HFFc6 (cell line): ENCODE measurements around the gene ZNF76. TPM values are rescaled to one million over a fixed set of nuclear protein-coding genes. Genes with fewer than 3 reads are reported as not detected.

ENCODE experiments used
- DNase-seq: peaks from one replicate; pipeline ENCODE4 v3.0.0-alpha.2; 2018
- H3K27ac Mint-ChIP-seq: 2 replicates; pipeline ENCODE4 v1.8.0; 2020; ENCODE audit warnings: mild to moderate bottlenecking, mixed read lengths
- H3K27me3 Mint-ChIP-seq: 2 replicates; pipeline ENCODE4 v1.8.0; 2021; ENCODE audit warnings: mild to moderate bottlenecking, moderate library complexity, mixed read lengths; ENCODE audit not compliant: insufficient read depth
- H3K36me3 Mint-ChIP-seq: 2 replicates; pipeline ENCODE4 v1.8.0; 2021; ENCODE audit warnings: low read depth, mixed read lengths
- H3K4me1 Mint-ChIP-seq: 2 replicates; pipeline ENCODE4 v1.8.0; 2020; ENCODE audit warnings: low read depth, mixed read lengths
- H3K4me3 Mint-ChIP-seq: 2 replicates; pipeline ENCODE4 v1.8.0; 2020; ENCODE audit warnings: mild to moderate bottlenecking, moderate library complexity, mixed read lengths
- H3K9me3 Mint-ChIP-seq: 2 replicates; pipeline ENCODE4 v1.8.0; 2020; ENCODE audit warnings: mild to moderate bottlenecking, mixed read lengths
- total RNA-seq, 6 experiments: library from RNA; stranded (reverse); fragmentation: NEBNext Ultra II Directional; extraction: Animal tissue kit (Norgen Biotek cat#: 25700); gene quantifications; 2 replicates in 1 of 6; 3 replicates in 5 of 6; pipeline ENCODE4 v1.2.3, GENCODE V29; 2021
- TF ChIP-seq, protein P1 (sequence below): fragments of 200-600 bp; sonication (generic); IDR thresholded peaks from 2 replicates; pipeline ENCODE4 v1.5.0; 2021; ENCODE audit warnings: antibody characterized with exemption, mild to moderate bottlenecking

ZNF76 gene
- total RNA-seq, 6 experiments from 2014 or later = 12.7 to 17.1 (median 16.4) TPM

DNA sequence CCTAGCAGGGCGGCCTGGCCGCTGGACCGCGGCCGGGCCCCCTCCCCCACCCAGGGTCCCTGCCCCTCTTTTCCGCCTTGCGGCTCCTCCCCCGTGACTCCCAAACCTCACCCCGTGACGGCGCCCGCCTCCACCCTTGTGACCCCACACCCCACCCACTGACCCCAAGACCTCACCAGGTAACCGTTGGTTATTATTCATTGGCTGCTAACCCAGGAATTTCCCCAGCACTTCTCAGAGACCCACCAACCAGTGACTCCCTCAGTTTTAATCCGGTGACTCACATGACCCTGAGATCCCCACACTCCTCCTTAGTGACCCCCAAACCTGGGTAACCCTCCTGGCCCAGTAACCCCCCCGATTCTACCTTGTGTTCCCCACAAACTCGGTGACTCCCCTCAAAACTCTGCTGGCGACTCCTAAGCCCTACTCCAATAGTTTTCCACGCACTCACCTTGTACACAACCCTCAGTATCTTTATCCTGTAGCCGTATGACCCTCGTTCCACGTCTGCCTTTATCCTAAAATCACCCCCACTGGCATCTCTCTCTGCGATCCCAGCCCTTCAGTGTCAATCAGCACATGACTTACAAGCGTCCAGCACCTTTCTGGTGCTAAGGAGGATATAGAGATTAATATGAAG is 534 bp downstream of the ZNF76 start:
- no peaks in the 10 kb centered on the region for H3K9me3 Mint-ChIP-seq
- H3K4me3 Mint-ChIP-seq = peak overlapping the region; percentile 93
- H3K36me3 Mint-ChIP-seq = 0 out of 2 replicates have a peak, but pooled peaks cover 4% of the 10 kb centered on the region
- H3K4me1 Mint-ChIP-seq = peaks cover 22% of the 10 kb centered on the region
- TF ChIP-seq, protein P1, sequence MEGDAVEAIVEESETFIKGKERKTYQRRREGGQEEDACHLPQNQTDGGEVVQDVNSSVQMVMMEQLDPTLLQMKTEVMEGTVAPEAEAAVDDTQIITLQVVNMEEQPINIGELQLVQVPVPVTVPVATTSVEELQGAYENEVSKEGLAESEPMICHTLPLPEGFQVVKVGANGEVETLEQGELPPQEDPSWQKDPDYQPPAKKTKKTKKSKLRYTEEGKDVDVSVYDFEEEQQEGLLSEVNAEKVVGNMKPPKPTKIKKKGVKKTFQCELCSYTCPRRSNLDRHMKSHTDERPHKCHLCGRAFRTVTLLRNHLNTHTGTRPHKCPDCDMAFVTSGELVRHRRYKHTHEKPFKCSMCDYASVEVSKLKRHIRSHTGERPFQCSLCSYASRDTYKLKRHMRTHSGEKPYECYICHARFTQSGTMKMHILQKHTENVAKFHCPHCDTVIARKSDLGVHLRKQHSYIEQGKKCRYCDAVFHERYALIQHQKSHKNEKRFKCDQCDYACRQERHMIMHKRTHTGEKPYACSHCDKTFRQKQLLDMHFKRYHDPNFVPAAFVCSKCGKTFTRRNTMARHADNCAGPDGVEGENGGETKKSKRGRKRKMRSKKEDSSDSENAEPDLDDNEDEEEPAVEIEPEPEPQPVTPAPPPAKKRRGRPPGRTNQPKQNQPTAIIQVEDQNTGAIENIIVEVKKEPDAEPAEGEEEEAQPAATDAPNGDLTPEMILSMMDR = no peak
- peak; percentile 4 for DNase-seq
- no peaks in the 10 kb centered on the region for H3K27me3 Mint-ChIP-seq
- H3K27ac Mint-ChIP-seq = peak overlapping the region; percentile 94

- peak overlapping the region; percentile 94 for H3K27ac Mint-ChIP-seq
These were observed 1.3 kb downstream of the ZNF76 start for GRCh38 chr6:35260591-35261570.

GRCh38 chr6:35262596-35262995 is 3.1 kb downstream of the ZNF76 start:
- Mint-ChIP-seq H3K4me3 (no peak overlapping the region), H3K36me3 (0 out of 2 replicates have a peak, but pooled peaks cover 4% of the 10 kb centered on the region), H3K4me1 (peaks cover 24% of the 10 kb centered on the region), H3K27me3 (no peaks in the 10 kb centered on the region), H3K9me3 (no peaks in the 10 kb centered on the region), H3K27ac (no peak overlapping the region)
- no peak for DNase-seq
- TF ChIP-seq, protein P1 = no peak

More at GRCh38 chr6:35260591-35261570, 1.3 kb downstream of the ZNF76 start:
- Mint-ChIP-seq H3K36me3 (0 out of 2 replicates have a peak, but pooled peaks cover 4% of the 10 kb centered on the region), H3K4me3 (peak overlapping the region; percentile 93), H3K27me3 (no peaks in the 10 kb centered on the region), H3K9me3 (no peaks in the 10 kb centered on the region), H3K4me1 (peaks cover 22% of the 10 kb centered on the region)
- TF ChIP-seq, protein P1 = no peak
- no peak for DNase-seq

GRCh38 chr6:35264550-35265274 is 5.2 kb downstream of the ZNF76 start:
- DNase-seq = no peak
- TF ChIP-seq, protein P1 = no peak
- Mint-ChIP-seq H3K36me3 (0 out of 2 replicates have a peak, but pooled peaks cover 4% of the 10 kb centered on the region), H3K27me3 (no peaks in the 10 kb centered on the region), H3K27ac (no peak overlapping the region), H3K9me3 (no peaks in the 10 kb centered on the region), H3K4me1 (peaks cover 30% of the 10 kb centered on the region), H3K4me3 (no peak overlapping the region)

DNA sequence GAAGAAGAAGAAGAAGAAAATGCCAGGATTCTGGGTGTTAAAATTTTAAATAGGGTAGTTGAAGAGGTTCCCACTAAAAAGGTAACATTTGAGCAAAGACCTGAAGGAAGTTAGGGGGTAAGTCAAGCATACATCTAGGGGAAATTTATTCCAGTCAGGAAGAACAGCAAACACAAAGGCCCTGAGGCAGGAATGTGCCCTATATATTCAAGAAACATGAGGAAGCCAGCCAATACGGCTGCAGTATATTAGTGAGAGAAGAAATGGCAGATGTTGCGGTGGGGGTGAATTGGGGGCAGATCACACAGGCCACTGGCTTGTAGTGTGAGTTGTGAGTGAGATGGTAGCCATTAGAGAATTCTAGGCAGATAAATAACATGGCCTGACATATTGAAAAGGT is 6.0 kb downstream of the ZNF76 start:
- Mint-ChIP-seq H3K27ac (no peak overlapping the region), H3K36me3 (no peaks in the 10 kb centered on the region; the same call in 1 of the 2 replicates), H3K4me3 (no peak overlapping the region), H3K9me3 (no peaks in the 10 kb centered on the region), H3K27me3 (no peaks in the 10 kb centered on the region), H3K4me1 (peaks cover 25% of the 10 kb centered on the region)
- TF ChIP-seq, protein P1 = no peak
- DNase-seq = no peak
